HG03354 (cell line): ENCODE measurements around the gene DPYSL3.
"Not testable (repeated sequence)": the region's sequence is repeated elsewhere in the genome, so short reads cannot be mapped to it uniquely, and the experiment has no call there.

Experiments used
- ATAC-seq: cut with Tn5 transposase; IDR thresholded peaks from one replicate; pipeline ENCODE4 v1.9.1; 2021; ENCODE audit warnings: mild to moderate bottlenecking; ENCODE audit not compliant: unreplicated experiment, poor library complexity, severe bottlenecking

Gene DPYSL3

GRCh38 chr5:147384346-147385193 is 125.3 kb downstream of the DPYSL3 start:
- ATAC-seq = no peak

DNA sequence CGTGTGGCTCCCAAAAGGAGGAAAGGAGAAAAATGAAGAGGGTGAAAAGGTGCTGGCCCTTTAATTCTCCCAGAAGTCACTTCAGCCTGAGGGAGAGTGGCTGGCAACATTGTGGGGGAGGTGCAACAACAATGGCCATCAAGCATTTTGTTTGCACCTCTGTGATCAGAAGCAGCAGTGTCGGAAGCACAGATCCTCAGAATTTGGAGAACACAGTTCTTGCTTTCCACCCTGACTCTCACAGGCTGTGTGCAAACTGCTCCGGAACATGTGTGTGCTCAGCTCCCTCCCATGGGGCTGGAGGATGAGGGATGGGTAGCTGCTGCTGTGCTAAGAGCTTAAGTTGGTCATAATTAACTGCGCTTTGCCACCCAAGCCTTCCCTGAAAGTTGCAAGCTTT is 127.1 kb downstream of the DPYSL3 start:
- no peak for ATAC-seq

- no peak for ATAC-seq
These were observed 128.3 kb downstream of the DPYSL3 start for GRCh38 chr5:147381555-147381954.

DNA sequence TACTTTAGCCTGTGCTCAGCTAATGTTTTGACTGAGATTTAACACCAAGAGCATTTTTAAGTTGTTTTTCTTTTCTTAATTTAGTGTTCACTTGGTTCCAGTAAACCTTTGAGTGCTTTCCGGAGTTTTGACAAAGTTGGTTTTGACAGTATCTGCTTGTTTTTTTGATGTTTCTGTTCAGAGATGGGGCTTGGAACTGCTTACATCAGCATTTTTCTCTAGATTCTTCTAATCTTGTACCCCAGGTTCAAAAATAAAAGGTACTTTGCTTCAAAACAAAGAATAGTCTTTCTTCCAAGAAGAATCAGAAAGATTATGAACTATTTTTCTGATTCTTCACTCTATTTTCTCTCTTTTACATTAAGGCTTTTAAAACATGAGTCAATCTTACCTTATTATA is 132.2 kb downstream of the DPYSL3 start:
- no peak for ATAC-seq

DNA sequence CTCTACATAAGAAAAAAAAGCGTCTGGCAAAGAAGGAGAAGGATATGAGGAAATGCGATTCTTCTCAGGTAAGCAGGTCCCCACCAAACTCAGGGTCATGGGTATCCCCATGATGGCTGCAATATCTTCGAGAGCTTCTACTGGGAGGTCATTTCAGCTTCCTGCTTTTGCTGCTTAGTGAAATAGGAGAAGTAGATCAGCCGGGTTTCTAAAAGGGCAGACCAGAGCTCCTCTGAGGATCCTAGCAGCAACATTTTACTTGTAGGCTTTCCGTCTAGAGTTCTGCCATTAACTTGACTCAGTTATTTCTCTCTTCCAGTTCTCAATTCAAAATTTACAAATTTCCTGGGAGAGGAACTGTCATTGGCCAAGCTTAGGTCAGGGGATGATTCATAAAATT is 134.7 kb downstream of the DPYSL3 start:
- ATAC-seq = no peak

GRCh38 chr5:147373328-147373727 is 136.5 kb downstream of the DPYSL3 start:
- ATAC-seq = no peak

GRCh38 chr5:147372191-147372590 is 137.7 kb downstream of the DPYSL3 start:
- no peak for ATAC-seq

DNA sequence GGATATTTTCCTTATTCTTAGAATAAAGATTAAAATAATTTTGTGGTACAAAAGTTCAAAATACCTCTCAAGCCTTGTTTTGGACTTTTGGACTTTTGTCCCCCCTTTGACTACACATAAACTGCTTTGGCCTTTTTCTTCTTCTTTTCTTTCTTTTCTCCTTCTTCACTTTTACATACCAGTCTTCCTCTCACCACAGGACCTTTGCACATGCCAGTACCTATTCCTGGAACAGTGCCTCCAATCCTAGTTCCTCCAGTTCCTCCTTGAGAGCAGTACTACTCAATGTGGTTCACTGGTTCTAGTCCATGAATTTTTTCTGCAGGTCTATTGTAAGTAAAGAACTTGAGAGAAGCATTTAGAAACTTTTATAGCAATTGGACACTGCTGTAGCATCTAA is 138.6 kb downstream of the DPYSL3 start:
- ATAC-seq = no peak

DNA sequence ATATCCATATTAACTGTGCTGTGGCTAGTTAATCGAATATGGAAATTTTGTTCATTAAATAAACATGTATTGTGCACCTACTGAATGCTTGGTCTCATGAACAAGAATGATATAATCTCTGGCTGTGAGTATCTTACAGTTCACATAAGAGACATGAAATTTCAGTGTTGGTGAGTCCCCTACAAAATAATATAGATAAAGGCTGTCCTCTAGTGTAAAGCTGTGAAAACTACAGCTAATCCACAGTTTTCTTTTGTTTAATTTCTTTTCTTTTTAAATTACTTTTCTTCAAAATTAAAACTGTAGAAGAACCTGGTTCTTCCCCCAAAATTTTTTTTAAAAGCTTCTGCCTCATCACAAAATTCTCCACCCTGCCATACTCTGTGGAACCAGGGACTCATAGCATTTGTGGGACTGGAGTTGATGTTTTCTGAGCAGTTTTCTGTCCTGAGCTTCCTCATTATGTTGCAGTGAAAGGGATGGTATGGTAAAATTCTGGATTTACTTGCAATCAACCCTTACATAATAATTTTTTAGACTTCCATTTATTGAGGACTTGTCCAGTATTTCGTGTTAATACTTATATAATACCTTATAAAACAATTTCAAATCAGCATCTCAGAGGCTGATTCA is 140.0 kb downstream of the DPYSL3 start:
- ATAC-seq = no peak

GRCh38 chr5:147367381-147367780 is 142.5 kb downstream of the DPYSL3 start:
- ATAC-seq = not testable (repeated sequence)

GRCh38 chr5:147361441-147362175 is 148.3 kb downstream of the DPYSL3 start:
- no peak for ATAC-seq

- no peak for ATAC-seq
These were observed 149.1 kb downstream of the DPYSL3 start for GRCh38 chr5:147360816-147361215.

DNA sequence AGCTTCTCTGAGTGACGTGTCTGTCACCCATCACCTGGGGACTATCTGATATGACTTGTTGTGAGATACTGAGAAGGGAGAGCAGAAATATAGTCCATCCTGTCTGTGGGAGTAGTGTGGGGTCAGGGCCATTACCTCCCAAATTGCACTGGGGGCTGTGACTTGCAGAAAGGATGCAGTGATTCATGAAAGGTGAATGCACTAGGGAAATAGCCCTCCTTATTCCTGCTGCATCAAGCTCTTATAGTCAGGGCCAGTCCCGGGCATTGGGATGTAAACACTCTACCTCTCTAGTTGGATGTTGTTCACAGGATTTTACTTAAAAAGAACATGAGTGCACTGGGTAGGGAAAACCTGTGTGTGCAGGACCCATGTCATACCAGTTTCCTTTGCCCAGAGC is 150.3 kb downstream of the DPYSL3 start:
- ATAC-seq = no peak

DNA sequence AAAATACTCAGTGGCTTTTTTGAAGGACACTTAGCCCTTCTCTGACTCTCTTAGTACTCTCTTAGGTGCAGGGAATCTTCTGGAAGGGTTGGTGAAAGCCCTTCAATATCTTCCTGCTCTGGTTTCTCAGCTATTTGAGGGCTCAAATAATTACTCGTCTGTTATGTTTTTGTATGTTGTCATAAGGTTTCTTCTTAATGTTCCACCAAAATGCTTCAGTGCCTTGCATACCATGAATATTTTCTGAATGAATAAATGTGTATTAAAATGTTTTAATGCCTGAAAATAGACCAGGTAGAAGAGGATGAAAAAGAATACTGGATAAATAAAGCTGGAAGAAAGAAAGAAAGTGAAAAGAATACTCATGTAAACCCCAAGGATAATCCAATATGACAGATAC is 150.8 kb downstream of the DPYSL3 start:
- ATAC-seq = no peak

- ATAC-seq = no peak
These were observed 160.6 kb downstream of the DPYSL3 start for GRCh38 chr5:147349241-147349640.

- no peak for ATAC-seq
These were observed 161.4 kb downstream of the DPYSL3 start for GRCh38 chr5:147348451-147348850.

DNA sequence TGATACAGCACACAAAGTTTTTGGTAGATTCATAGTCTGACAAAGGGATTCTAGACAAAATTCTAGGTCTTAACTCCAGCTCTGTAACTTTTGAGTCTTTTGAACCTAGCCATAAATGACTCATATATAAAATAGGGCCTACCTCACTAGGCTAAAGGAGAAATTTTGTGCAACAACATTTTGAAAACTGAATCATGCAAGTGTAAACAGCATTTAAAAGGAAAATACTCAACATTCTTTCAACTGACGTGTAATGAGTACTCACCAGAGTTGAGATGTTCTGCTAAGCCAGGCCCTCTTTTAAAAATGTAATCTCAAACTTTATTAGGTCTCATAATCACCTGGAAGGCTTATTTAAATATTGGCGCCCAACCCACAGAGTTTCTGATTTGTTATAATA is 161.8 kb downstream of the DPYSL3 start:
- ATAC-seq = no peak

DNA sequence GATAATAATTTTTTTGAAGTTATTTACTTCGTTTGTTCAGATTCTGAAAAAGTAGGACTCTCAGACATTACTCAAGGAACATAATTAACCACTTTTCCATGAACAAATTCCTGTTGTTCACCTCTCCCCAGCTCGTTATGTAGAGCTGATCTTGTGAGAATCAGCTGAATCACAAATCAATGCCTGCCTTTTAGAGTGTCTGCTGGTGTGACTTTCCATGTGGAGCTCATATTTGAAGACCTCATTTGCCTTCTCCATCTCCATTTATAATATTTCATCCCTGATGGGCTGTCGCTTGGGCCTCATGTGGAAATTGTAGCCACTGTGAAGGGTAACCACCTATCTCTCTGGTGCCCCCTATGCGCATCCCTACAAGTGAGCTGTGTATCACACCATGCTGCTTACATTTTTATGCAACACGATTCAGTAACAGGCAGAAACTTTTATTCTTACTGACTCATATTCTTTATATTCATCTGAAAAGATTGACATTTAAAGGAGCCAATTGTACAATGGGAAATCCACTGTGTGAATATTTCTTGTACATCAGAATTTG is 163.8 kb downstream of the DPYSL3 start:
- no peak for ATAC-seq

DNA sequence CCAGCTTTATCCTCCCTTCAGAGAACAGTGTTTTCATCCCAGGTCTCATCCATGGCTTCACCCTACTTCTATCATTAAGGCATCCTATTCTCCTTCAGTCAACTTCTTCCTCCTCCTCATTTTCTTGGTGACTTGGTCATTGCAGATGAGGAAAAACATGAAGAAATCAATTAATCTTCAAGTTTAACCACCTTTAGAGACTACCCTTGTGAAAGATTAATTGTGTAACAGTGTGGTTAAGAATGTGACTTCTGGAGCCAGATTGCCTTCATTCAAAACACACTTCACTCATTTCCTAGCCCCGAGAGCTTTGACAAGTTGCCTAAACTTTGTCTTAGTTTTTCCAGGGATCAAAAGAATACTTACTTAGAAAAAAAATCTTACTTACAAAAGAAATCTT is 165.0 kb downstream of the DPYSL3 start:
- ATAC-seq = no peak

DNA sequence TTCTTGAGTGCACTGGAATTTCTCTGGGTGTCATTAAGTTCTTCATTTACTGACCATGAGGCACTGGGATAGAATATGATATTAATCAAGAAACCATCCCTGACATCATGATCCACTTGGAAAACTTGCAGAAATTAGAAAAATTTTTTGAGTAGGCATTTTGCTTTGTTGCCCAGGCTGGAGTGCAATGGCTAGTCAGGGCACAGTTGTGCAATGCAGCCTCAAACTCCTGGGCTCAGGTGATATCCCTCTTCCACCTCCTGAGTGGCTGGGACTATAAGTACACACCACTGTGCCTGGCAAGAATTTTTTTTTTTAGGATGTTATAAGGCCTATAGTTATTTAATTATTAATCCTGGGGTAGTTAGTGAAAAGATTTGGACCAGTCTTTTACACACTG is 168.5 kb downstream of the DPYSL3 start:
- no peak for ATAC-seq
